Suppressor macrophage treated with lipopolysaccharide for 1 hour (primary cell): ENCODE data around the gene RNU6-7.

Source experiments
- DNase-seq, 3 donors: peaks; one replicate each; pipeline ENCODE4 v3.0.0-alpha.2; 2020 to 2022

RNU6-7 gene

GRCh38 chr14:32205984-32206383, 4.1 kb downstream of the RNU6-7 start:
- DNase-seq, result peak in 2 of 3 donors; percentile 46 to 66

DNA sequence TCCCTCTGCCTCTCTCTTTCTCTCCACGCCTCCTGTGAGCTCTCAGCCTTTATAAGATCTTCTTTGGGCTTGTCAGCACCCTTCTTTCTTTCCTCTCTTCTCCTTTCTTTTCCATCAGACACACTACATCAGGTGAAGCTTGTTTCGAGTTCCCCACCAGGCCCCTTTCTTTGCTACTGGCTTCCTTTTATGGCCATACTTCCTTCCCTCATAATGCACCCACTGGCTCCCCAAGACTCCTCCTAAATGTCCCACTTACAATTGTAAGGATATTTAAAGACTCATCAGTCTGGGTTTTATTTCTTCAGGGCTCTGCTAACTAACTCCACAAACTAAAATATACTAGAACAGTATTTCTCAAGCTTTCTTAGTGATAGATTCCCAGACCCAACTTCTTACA, 4.7 kb downstream of the RNU6-7 start:
- no peak for DNase-seq

DNA sequence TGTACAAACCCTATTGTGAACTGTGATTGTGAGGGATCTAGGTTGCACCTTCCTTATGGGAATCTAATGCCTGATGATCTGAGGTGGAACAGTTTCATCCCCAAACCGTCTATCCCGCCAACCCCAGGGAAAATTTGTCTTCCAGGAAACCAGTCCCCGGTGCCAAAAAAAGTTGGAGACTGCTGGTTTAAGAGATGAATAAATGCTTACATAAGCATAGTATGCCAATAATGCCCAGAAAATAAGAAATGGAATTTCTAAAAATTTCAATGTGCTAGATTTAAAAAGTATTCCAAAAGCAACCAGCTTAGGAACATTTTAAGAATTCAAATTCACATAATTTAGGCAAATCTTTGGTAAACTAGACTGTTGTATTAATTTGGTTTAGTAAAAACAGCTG, 6.6 kb downstream of the RNU6-7 start:
- no peak for DNase-seq

DNA sequence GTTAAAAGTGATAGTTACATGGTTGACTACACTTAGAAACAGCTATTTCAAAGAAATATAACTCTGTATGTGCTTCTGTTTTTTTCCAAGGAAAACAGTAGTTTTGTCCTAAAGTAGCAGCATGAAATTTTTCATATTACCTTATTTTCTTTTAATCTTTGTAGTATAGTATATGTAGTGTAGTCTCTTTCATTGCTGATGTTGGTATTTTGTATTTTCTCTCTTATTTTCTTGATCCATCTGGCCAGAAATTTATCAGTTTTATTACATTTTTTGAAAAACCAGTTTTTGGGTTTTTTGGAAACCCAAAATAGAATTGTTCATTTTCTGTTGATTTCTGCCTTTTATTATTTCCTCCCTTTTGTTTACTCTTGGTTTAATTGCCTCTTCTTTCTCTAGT, 7.6 kb downstream of the RNU6-7 start:
- DNase-seq, result no peak

- DNase-seq, result no peak
Measured at GRCh38 chr14:32211068-32211404, 9.2 kb downstream of the RNU6-7 start.

GRCh38 chr14:32212833-32213232, 11.0 kb downstream of the RNU6-7 start:
- DNase-seq, result no peak

DNA sequence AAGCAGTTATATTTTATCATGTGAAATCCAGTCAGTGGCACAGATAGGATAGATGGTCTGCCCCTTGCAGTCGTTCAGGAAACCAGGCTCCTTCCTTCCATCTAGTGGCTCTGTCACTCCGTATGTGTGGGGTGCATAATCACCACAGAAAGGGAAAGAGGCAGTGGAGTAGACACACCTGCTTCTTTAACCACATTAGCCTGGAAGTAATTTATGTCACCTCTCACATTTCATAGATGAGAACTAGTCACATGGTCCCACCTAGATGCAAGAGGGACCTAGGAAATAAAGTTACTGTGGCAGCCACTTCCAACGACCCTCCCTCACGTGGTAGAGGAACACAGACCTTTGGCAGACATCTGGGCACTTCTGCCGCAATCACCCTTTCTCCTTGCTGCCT, 15.5 kb downstream of the RNU6-7 start:
- DNase-seq, result no peak

DNA sequence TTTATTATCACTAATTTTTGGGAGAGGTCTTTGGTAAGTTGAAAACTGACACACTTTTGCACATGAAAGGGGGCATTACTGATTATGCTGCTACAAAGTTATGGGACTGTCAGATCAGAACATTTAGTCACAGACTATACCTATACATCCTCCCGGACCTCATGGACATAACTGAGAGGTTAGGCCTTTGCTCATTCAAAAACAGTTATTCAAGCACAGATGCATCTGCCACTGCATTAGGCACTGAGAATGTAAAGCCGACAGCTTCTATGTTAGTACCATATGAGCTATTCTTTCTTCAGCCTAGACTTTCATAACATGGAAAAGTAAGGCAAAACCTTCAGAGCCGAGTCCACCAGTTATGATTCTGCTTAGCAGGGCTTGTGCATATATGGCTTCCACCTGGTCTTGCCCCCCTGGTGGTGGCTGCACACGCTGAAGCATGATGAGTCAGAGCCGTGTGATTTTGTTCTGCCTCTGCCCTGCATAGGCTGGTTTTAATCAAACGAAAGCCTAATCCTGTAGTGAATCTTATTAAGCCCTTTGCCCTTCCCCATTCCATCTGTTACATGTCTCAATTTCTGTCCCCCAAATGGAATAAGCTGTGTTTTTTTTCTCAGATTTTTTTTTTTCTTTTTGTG, 23.0 kb downstream of the RNU6-7 start:
- DNase-seq, result peak; percentile 36 to 47 (median 44)

DNA sequence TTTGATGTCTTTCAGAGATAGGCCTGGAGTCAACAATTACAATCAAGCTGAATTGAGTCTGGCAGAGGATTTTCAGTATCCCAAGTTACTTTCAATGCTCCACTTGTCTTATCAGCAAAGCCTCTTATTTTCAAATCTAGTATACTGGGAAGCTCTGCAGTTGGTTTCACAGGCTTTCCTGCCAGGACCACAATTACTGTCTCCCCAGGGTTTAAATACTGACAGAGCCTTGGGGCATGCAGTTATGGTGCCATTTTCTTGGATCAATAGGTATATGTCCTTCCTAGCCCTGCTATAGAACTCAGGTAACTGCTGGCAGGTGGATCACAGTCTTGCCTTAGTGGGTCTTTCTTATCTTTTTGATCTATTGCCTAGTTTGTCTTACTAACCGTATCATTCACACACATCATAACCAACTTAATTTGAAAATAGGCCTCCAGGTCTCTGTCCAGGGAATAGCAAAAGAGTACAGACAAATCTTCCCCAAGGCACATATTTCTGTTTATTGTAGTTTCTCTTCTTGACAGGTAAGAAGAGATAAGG, 23.6 kb downstream of the RNU6-7 start:
- DNase-seq, result no peak

DNA sequence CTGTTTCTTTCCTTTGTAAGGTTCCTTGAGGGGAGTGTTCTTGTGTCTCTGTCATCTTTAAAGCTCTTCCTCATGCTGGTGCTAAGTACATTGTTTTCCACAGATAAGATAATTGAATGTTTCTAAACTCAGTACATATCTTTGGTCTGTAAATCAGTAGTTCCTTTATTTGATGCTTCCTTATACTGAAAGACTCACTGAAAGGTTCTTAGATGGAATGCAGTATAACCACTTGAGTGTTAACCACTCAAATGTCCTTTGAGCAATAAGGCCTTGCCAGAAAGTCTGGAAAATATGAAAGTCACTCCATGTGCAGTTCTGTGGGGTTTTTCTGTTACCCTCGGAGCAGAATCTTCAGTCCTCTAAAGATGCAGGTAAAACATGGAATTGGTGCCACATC, 24.2 kb downstream of the RNU6-7 start:
- no peak for DNase-seq

DNA sequence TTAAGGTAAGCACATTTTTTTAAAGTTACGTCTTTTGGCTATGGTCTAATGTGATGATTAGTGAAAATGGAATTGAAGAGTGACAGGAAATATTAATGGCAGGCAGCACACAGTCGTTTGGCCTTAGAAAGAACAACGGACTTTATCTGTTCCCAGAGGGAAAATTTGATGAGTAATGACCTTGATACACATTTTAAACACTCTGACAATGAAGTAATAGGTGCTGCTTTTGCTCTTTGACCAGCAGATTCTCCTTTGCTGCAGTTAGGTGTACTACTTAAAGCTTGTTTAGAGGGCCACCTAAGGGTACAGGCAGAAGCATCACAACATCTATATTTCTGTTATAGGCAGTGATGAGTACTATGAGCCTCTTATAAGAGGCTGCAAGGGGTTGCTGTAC, 28.3 kb downstream of the RNU6-7 start:
- DNase-seq, result no peak

- DNase-seq, result no peak
Measured at GRCh38 chr14:32230695-32231280, 28.9 kb downstream of the RNU6-7 start.

- DNase-seq, result no peak
Measured at GRCh38 chr14:32232481-32232880, 30.6 kb downstream of the RNU6-7 start.

GRCh38 chr14:32233260-32233659, 31.4 kb downstream of the RNU6-7 start:
- DNase-seq, result no peak

GRCh38 chr14:32244404-32244803, 42.6 kb downstream of the RNU6-7 start:
- peak in 2 of 3 donors; percentile 16 to 29 for DNase-seq

GRCh38 chr14:32246751-32247150, 44.9 kb downstream of the RNU6-7 start:
- DNase-seq, result no peak

- no peak for DNase-seq
Measured at GRCh38 chr14:32249371-32249770, 47.5 kb downstream of the RNU6-7 start.

GRCh38 chr14:32249780-32250179, 47.9 kb downstream of the RNU6-7 start:
- DNase-seq, result no peak

- no peak for DNase-seq
Measured at GRCh38 chr14:32250681-32251080, 48.8 kb downstream of the RNU6-7 start.

DNA sequence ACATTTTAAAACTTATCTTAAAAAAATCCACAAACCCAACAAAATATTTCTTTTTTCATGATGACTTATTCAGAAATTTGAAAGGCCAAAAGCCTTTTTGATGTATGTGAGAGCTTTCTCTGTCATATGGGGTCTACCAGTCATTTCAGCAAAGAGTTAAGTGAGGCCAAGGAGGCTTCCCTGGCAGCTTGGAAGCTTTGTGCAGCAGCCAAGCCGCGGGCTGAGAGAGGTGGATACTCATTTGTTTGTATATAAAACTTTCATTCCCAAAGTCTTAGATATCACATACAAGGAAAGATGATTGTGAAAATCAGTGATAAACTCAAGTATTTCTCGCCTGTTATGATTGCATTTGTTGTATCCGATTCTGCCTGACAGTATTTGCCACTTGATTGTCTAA, 49.7 kb downstream of the RNU6-7 start:
- no peak for DNase-seq
